Ovary (tissue), 9 donors: ENCODE data around the gene NLRC5. TPM values are rescaled to one million over a fixed set of nuclear protein-coding genes. Genes with fewer than 3 reads are reported as not detected.
"Not testable (repeated sequence)": the region's sequence is repeated elsewhere in the genome, so short reads cannot be mapped to it uniquely, and the experiment has no call there.

Experiments
- DNase-seq, 5 donors: peaks; one replicate each; pipeline ENCODE4 v3.0.0-alpha.2; 2019 to 2020
- H3K27ac ChIP-seq, 2 donors: fragments of 200-600 bp; one replicate each; pipeline versions ENCODE4 v1.5.1 to v1.8.0; 2019 to 2022
- H3K27me3 ChIP-seq: fragments of 200-600 bp; one replicate; pipeline ENCODE4 v1.8.0; 2022
- H3K36me3 ChIP-seq: fragments of 200-600 bp; sonication (generic); one replicate; pipeline ENCODE4 v1.5.1; 2019
- H3K4me1 ChIP-seq: one replicate; pipeline ENCODE4 v1.8.1; 2013; ENCODE audit warnings: mild to moderate bottlenecking, moderate library complexity; ENCODE audit not compliant: insufficient read depth
- H3K4me3 ChIP-seq: fragments of 200-600 bp; sonication (generic); one replicate; pipeline ENCODE4 v1.5.1; 2017
- H3K9me3 ChIP-seq, 2 donors: fragments of 200-600 bp in 1 of 2; sonication (generic) in 1 of 2; one replicate each; pipeline versions ENCODE4 v1.5.1 to v1.8.1; 2013 to 2019; ENCODE audit warnings: mild to moderate bottlenecking in 1 of 2, moderate library complexity in 1 of 2
- EP300 ChIP-seq: sonication (generic); formaldehyde crosslinking; IDR thresholded peaks from one replicate; pipeline ENCODE4 v1.6.1; 2017; ENCODE audit warnings: antibody characterized with exemption
- POLR2A ChIP-seq: fragments of 450-650 bp; IDR thresholded peaks from one replicate; pipeline ENCODE4 v1.6.1; 2017; ENCODE audit warnings: antibody characterized with exemption, mild to moderate bottlenecking, moderate library complexity
- WGBS, 3 donors: extraction: QIAGEN DNeasy Blood & Tissue Kit in 1 of 3; methylation state at CpG; one replicate each; pipeline versions ENCODE4 v1.1.5 to v1.1.7; 2013 to 2017; 5-methylcytosine and 5-hydroxymethylcytosine counted together
- intact Hi-C, 4 donors: fragments of 100-400 bp; cut with DNase I; formaldehyde crosslinking; loops; one replicate each; pipeline versions ENCODE4 v1.11.0 to v1.15.1; 2022 to 2023
- polyA plus RNA-seq, 2 donors: library from polyadenylated mRNA; stranded (reverse); fragments of 200-250 nt in 1 of 2; fragments of 350-450 nt in 1 of 2; fragmentation: Illumina TruSeq in 1 of 2; extraction: RNeasy Lipid Tissue Mini Kit (QIAGEN cat#74804) in 1 of 2; gene quantifications; one replicate each; pipeline ENCODE4 v1.2.3, GENCODE V29; 2013 to 2014
- total RNA-seq, 7 donors: library from RNA; depleted of rRNA in 2 of 7; stranded (reverse); fragments of >200 nt in 2 of 7; fragmentation: NEBNext Ultra II Directional in 3 of 7; extraction: Animal tissue kit (Norgen Biotek cat#: 25700) in 3 of 7; gene quantifications; one replicate each; pipeline versions ENCODE4 v1.1.0 to v1.2.4, GENCODE V29; 2016 to 2023
- TF ChIP-seq, protein P1 (sequence below), 3 donors: fragments of 450-650 bp in 2 of 3; fragments of 200-600 bp in 1 of 3; IDR thresholded peaks; one replicate each; pipeline versions ENCODE4 v1.5.1 to v1.8.0; 2016 to 2022; ENCODE audit warnings: antibody characterized with exemption in 3 of 3, mild to moderate bottlenecking in 1 of 3
- donor health status: DM: no; HTN: no; CAD: no; lungs with moderate emphysema.
- donor health status: DM: no; HTN: no; CAD: no.
- donor health status: Bipolar disorder and iron deficiency.
- donor health status: DM: yes; HTN: yes; CAD: no.
- donor health status: DM: no; HTN: no; CAD: no.
- donor health status: DM: yes; HTN: yes; CAD: no.

The NLRC5 gene
- total and polyA plus RNA-seq, 9 donors: 6.0 to 29.9 (median 14.7) TPM

DNA sequence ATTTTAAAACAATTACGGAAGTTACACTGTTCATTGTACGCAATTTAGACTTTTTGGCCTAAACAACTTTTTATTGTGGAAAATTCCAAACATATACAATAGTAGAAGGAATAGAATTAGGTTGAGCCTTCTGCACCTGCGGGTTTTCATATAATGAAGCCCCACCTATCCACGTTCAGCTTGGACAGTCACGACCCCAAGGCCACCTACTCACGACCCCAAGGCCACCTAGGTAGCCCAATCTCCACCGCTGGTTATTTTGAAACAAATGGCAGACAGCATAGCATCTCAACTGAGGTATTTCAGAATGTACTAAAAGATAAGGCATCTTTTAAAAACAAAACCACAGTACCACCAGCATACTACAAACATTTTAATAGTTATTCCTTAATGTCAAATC lies 631 bp downstream of the NLRC5 start:
- Histone ChIP-seq H3K4me1 (peaks cover 17% of the 10 kb centered on the region), H3K36me3 (no peaks in the 10 kb centered on the region), H3K9me3 (no peaks in the 10 kb centered on the region), H3K27ac (peak overlapping the region; percentile 73 to 86), H3K4me3 (peak overlapping the region; percentile 65), H3K27me3 (no peaks in the 10 kb centered on the region)
- WGBS, 3 donors: 13 to 18% (median 17%) methylated on average over 7 of the region's 7 CpGs
- no peak for TF ChIP-seq EP300
- TF ChIP-seq POLR2A: no peak
- TF ChIP-seq, protein P1, sequence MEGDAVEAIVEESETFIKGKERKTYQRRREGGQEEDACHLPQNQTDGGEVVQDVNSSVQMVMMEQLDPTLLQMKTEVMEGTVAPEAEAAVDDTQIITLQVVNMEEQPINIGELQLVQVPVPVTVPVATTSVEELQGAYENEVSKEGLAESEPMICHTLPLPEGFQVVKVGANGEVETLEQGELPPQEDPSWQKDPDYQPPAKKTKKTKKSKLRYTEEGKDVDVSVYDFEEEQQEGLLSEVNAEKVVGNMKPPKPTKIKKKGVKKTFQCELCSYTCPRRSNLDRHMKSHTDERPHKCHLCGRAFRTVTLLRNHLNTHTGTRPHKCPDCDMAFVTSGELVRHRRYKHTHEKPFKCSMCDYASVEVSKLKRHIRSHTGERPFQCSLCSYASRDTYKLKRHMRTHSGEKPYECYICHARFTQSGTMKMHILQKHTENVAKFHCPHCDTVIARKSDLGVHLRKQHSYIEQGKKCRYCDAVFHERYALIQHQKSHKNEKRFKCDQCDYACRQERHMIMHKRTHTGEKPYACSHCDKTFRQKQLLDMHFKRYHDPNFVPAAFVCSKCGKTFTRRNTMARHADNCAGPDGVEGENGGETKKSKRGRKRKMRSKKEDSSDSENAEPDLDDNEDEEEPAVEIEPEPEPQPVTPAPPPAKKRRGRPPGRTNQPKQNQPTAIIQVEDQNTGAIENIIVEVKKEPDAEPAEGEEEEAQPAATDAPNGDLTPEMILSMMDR (IDR thresholded peaks at IDR 0.05): no peak
- no peak for DNase-seq
- intact Hi-C loops: loop anchor here in 1 of 4 donors (5.0 kb wide), 2 partner anchors 383 to 803 kb away; partner anchors contain the start of gene MT2A

DNA sequence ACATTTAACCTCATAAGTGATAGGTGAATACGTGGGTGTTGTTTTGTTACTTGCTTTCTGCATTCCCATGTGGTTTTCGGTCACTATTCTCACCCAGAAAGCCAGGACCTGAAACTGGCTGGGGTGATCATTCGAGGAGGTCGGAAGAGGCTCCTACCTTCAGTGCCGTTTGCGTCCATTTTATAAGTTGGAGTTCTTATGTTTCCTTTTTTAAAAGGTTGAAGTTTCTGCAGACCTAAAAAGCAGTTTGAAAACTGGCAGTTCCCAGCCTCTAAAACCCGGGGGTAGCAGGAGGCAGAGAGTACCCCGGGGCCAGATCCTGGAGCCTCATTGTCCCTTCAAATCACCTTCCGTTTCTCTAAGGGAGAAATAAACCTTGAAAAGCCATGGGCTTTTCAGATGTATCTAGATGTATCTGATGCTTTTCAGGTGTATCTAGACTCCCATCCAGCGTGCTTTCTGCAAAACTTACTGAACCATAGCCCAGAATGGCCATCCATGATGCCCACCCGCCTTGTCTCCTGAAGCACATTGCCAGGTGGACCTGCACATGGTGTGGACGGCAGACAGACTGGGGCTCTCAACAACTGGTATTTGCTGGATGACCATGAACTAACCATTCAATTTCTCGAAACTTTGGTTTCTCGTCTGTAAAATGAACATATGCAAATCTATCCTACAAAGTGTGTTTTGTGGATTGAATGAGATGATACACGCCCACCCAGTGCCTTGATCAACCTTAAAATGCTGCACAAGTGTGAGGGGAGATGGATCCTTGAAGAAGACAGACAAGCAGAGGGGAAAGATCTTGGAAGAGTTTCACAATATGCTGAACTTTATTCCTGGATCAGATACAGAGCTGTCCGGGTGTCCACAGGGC lies 1.3 kb downstream of the NLRC5 start:
- Histone ChIP-seq H3K4me1 (peaks cover 17% of the 10 kb centered on the region), H3K27me3 (no peaks in the 10 kb centered on the region), H3K27ac (no peak overlapping the region), H3K36me3 (no peaks in the 10 kb centered on the region), H3K9me3 (no peaks in the 10 kb centered on the region), H3K4me3 (peak overlapping the region; percentile 65)
- TF ChIP-seq, protein P1 (IDR thresholded peaks at IDR 0.05): no peak
- TF ChIP-seq EP300 (no peak), POLR2A (no peak)
- DNase-seq: no peak
- intact Hi-C loops: loop anchor here in 1 of 4 donors (5.0 kb wide), 1 partner anchor 803 kb away; no protein-coding TSS in a partner anchor
- 73 to 80% (median 74%) methylated on average over 16 of the region's 16 CpGs for WGBS, 3 donors

DNA sequence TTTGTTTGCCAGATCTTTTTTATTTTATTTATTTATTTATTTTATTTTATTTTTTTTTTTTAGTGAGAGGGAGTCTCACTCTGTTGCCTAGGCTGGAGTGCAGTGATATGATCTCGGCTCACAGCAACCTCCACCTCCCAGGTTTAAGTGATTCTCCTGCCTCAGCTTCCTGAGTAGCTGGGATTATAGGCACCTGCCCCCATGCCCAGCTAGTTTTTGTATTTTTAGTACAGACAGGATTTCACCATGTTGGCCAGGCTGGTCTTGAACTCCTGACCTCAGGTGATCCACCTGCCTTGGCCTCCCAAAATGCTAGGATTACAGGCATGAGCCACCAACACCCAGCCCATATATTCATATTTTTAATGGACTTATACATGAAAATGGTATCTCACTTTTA lies 3.1 kb downstream of the NLRC5 start:
- WGBS, 3 donors: 92 to 100% (median 97%) methylated on average over 1 of the region's 1 CpG
- H3K27me3 ChIP-seq, H3K27ac ChIP-seq, H3K36me3 ChIP-seq, H3K4me3 ChIP-seq, DNase-seq, H3K9me3 ChIP-seq: not testable (repeated sequence)
- intact Hi-C loops: loop anchor here in 1 of 4 donors (5.0 kb wide), 1 partner anchor 805 kb away; no protein-coding TSS in a partner anchor
- H3K4me1 ChIP-seq: peaks cover 15% of the 10 kb centered on the region

DNA sequence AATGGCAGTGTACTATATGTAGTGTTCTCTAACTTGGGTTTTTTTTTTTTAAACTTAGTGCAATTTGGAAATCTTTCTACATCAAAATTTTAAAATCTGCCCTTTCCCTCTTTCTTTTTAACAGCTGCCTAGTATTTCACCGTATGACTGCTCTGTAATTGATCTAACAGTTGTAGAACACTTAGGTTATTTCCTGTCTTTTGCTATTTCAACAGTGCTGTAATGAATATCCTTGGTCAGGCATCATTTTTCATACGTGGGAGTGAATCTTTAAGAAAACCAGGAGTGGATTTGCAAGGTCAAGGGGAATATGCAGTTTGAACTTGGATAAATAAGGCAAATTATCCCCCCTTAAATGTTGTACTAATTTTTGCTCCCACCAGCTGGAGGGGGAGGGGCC lies 3.8 kb downstream of the NLRC5 start:
- no peak for DNase-seq
- Histone ChIP-seq H3K36me3 (no peaks in the 10 kb centered on the region), H3K9me3 (no peaks in the 10 kb centered on the region), H3K27ac (no peak overlapping the region), H3K4me1 (peaks cover 13% of the 10 kb centered on the region), H3K4me3 (no peak overlapping the region), H3K27me3 (no peaks in the 10 kb centered on the region)
- intact Hi-C loops: loop anchor here in 1 of 4 donors (5.0 kb wide), 1 partner anchor 806 kb away; no protein-coding TSS in a partner anchor
- WGBS, 3 donors: 33 to 49% (median 41%) methylated on average over 2 of the region's 2 CpGs
- no peak for TF ChIP-seq POLR2A
- no peak for TF ChIP-seq EP300

DNA sequence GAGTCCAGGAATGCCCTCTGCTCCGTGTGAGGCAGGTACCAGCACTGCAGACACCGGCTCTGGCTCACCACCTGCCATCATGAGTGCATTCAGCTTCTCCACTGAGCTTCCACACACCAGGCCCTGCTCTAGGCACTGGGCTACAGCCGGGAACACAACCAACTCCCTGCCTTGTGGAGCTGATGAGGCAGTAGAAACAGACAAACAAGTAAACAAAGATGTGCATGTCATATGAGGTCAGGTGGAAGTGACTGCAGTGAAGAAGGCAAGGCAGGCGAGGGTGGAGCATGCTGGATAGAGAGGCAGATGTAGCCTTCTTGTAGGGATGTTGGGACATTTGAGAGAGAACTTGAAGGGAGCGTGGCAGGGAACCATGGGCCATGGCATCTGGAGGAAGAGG lies 5.0 kb downstream of the NLRC5 start:
- Histone ChIP-seq H3K27ac (no peak overlapping the region), H3K4me3 (no peak overlapping the region), H3K9me3 (no peaks in the 10 kb centered on the region), H3K36me3 (no peaks in the 10 kb centered on the region), H3K4me1 (peaks cover 6% of the 10 kb centered on the region), H3K27me3 (no peaks in the 10 kb centered on the region)
- no peak for DNase-seq
- intact Hi-C loops: loop anchor here in 1 of 4 donors (5.0 kb wide), 1 partner anchor 807 kb away; no protein-coding TSS in a partner anchor
- TF ChIP-seq EP300: no peak
- TF ChIP-seq, protein P1 (IDR thresholded peaks at IDR 0.05): no peak
- no peak for TF ChIP-seq POLR2A
- 71 to 89% (median 80%) methylated on average over 5 of the region's 5 CpGs for WGBS, 3 donors
